HepG2 (cell line): ENCODE measurements around the gene ADAMTS13. TPM values are rescaled to one million over a fixed set of nuclear protein-coding genes. Genes with fewer than 3 reads are reported as not detected.

Source experiments
- ASH2L ChIP-seq: fragments of 300-600, 200-600 bp; sonication (generic); IDR thresholded peaks from 2 replicates; pipeline ENCODE4 v1.7.0; 2017; ENCODE audit warnings: low read depth, mild to moderate bottlenecking, moderate library complexity, mixed read lengths, low read length; ENCODE audit not compliant: insufficient read length
- JUN ChIP-seq: sonication (generic); formaldehyde crosslinking; IDR thresholded peaks from 2 replicates; pipeline ENCODE4 v1.4.0; 2020; ENCODE audit warnings: mild to moderate bottlenecking, missing genetic modification reagents
- KDM4B ChIP-seq: sonication (generic); formaldehyde crosslinking; IDR thresholded peaks from 2 replicates; pipeline ENCODE4 v1.4.0; 2020; ENCODE audit warnings: missing genetic modification reagents
- KLF11 ChIP-seq: IDR thresholded peaks from 2 replicates; pipeline ENCODE4 v1.6.1; 2016; ENCODE audit warnings: missing compliant biosample characterization
- MAZ ChIP-seq, 2 experiments: sonication (generic) in 1 of 2; formaldehyde crosslinking in 1 of 2; IDR thresholded peaks; 2 replicates each; pipeline versions ENCODE4 v1.5.0 to v1.6.1; 2012 to 2020; ENCODE audit warnings: low read depth in 2 of 2, mild to moderate bottlenecking in 2 of 2, borderline replicate concordance in 1 of 2, improper control_type of control experiment in 1 of 2, low read length in 1 of 2, missing genetic modification reagents in 1 of 2, moderate library complexity in 1 of 2
- MED1 ChIP-seq: sonication (generic); formaldehyde crosslinking; IDR thresholded peaks from 2 replicates; pipeline ENCODE4 v1.4.0; 2020; ENCODE audit warnings: missing genetic modification reagents
- NCOA1 ChIP-seq: sonication (generic); formaldehyde crosslinking; IDR thresholded peaks from 2 replicates; pipeline ENCODE4 v1.9.0; 2021; ENCODE audit warnings: missing genetic modification reagents
- NR2F1 ChIP-seq, 2 experiments: fragments of 450-650 bp in 1 of 2; formaldehyde crosslinking in 1 of 2; IDR thresholded peaks; 2 replicates each; pipeline versions ENCODE4 v1.5.0 to v1.6.1; 2016 to 2020; ENCODE audit warnings: mild to moderate bottlenecking in 1 of 2, missing compliant biosample characterization in 1 of 2, missing genetic modification reagents in 1 of 2, moderate library complexity in 1 of 2
- POLR2AphosphoS2 ChIP-seq: IDR thresholded peaks from 2 replicates; pipeline ENCODE4 v1.6.1; 2011; ENCODE audit warnings: low read depth, low read length, improper control_type of control experiment
- RAD51 ChIP-seq: fragments of 450-650 bp; IDR thresholded peaks from 2 replicates; pipeline ENCODE4 v1.6.1; 2016; ENCODE audit warnings: borderline replicate concordance
- RCOR2 ChIP-seq: IDR thresholded peaks from 2 replicates; pipeline ENCODE4 v1.6.1; 2016; ENCODE audit warnings: missing biosample characterization, missing genetic modification reagents
- RORA ChIP-seq: sonication (generic); formaldehyde crosslinking; IDR thresholded peaks from 2 replicates; pipeline ENCODE4 v1.5.0; 2020; ENCODE audit warnings: mild to moderate bottlenecking, missing genetic modification reagents, moderate library complexity
- SCMH1 ChIP-seq: sonication (generic); formaldehyde crosslinking; IDR thresholded peaks from 2 replicates; pipeline ENCODE4 v1.9.0; 2021; ENCODE audit warnings: missing genetic modification reagents, mild to moderate bottlenecking, borderline replicate concordance
- SPEN ChIP-seq: sonication (generic); formaldehyde crosslinking; IDR thresholded peaks from 2 replicates; pipeline ENCODE4 v1.5.1; 2020; ENCODE audit warnings: low read depth, mild to moderate bottlenecking, missing genetic modification reagents
- TGIF2 ChIP-seq: IDR thresholded peaks from 2 replicates; pipeline ENCODE4 v1.6.1; 2016; ENCODE audit warnings: control low read depth, missing compliant biosample characterization
- TMF1 ChIP-seq: sonication (generic); formaldehyde crosslinking; IDR thresholded peaks from 2 replicates; pipeline ENCODE4 v1.8.1; 2022; ENCODE audit warnings: low read depth, missing genetic modification reagents
- U2AF2 ChIP-seq: fragments of 200-400 bp; formaldehyde crosslinking; IDR thresholded peaks from 2 replicates; pipeline ENCODE4 v1.6.1; 2017; ENCODE audit warnings: low read depth, mild to moderate bottlenecking, low read length
- ZMYM3 ChIP-seq: sonication (generic); formaldehyde crosslinking; IDR thresholded peaks from 2 replicates; pipeline ENCODE4 v1.5.1; 2020; ENCODE audit warnings: mild to moderate bottlenecking, missing genetic modification reagents
- ZNF24 ChIP-seq: fragments of 450-650 bp; IDR thresholded peaks from 2 replicates; pipeline ENCODE4 v1.6.1; 2017; ENCODE audit warnings: antibody characterized with exemption, mild to moderate bottlenecking
- ZNF343 ChIP-seq: sonication (generic); formaldehyde crosslinking; IDR thresholded peaks from 2 replicates; pipeline ENCODE4 v1.4.0; 2020; ENCODE audit warnings: mild to moderate bottlenecking, missing genetic modification reagents
- ZNF598 ChIP-seq: sonication (generic); formaldehyde crosslinking; IDR thresholded peaks from 2 replicates; pipeline ENCODE4 v1.5.1; 2020; ENCODE audit warnings: mild to moderate bottlenecking, missing genetic modification reagents, borderline replicate concordance
- ZNF792 ChIP-seq: IDR thresholded peaks from 2 replicates; pipeline ENCODE4 v1.6.1; 2016
- ZNF839 ChIP-seq: sonication (generic); formaldehyde crosslinking; IDR thresholded peaks from 2 replicates; pipeline ENCODE4 v1.4.0; 2020; ENCODE audit warnings: missing genetic modification reagents, mild to moderate bottlenecking, borderline replicate concordance
- ZSCAN21 ChIP-seq: sonication (generic); formaldehyde crosslinking; IDR thresholded peaks from 2 replicates; pipeline ENCODE4 v1.8.0; 2022; ENCODE audit warnings: mild to moderate bottlenecking, missing genetic modification reagents, moderate library complexity, borderline replicate concordance
- polyA plus RNA-seq, 8 experiments: library from polyadenylated mRNA; depleted of rRNA in 3 of 8; stranded (reverse) in 7 of 8; unstranded in 1 of 8; fragments of >200 nt; fragmentation: Illumina TruSeq in 4 of 8; extraction: Trizol in 4 of 8; gene quantifications; 2 replicates each; pipeline versions ENCODE4 v1.2.1 to v1.2.3, GENCODE V29; 2011 to 2016; ENCODE audit warnings: low read depth in 4 of 8, missing spikeins in 1 of 8, mixed read lengths in 1 of 8; ENCODE audit not compliant: insufficient read depth in 1 of 8
- total RNA-seq, 5 experiments: library from RNA; depleted of rRNA; stranded (reverse); fragments of >200 nt; fragmentation: Illumina TruSeq; extraction: Trizol; gene quantifications; 2 replicates each; pipeline ENCODE4 v1.2.3, GENCODE V29; 2016; ENCODE audit warnings: low read depth in 1 of 5
- TF ChIP-seq, protein P1 (sequence below): sonication (generic); formaldehyde crosslinking; IDR thresholded peaks from 2 replicates; pipeline ENCODE4 v1.4.0; 2020; ENCODE audit warnings: missing genetic modification reagents
- TF ChIP-seq, protein P2 (sequence below): sonication (generic); formaldehyde crosslinking; IDR thresholded peaks from 2 replicates; pipeline ENCODE4 v1.8.0; 2022; ENCODE audit warnings: mild to moderate bottlenecking, missing genetic modification reagents, moderate library complexity
- TF ChIP-seq, protein P3 (sequence below): sonication (generic); formaldehyde crosslinking; IDR thresholded peaks from 2 replicates; pipeline ENCODE4 v1.8.0; 2022; ENCODE audit warnings: missing genetic modification reagents, low read depth, mild to moderate bottlenecking, borderline replicate concordance

ADAMTS13 gene
- total and polyA plus RNA-seq, 2 of the 13 experiments (the other 11 are each of a cell fraction or from before 2014, with no cell fraction given): 0.91 to 4.5 TPM

DNA sequence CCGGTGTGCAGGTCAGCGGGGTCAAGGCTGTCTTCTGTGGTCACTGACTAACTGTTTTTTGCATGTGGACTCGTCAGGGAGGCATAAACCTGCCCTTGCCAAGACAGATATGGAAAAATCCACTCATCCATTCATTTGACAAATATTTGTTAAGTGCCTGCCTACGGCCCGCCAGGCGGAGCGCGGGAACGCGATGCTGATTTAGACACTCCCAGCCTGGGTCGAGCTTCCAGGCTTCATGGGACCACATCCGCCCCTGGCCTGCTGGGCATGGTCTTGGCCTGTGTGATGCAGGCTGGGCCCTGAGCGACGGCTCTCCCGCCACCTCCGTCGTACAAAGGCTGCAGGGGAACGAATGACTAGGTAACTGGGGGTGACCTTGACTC lies 84.5 kb downstream of the ADAMTS13 start (continued):
- TF ChIP-seq, protein P1, sequence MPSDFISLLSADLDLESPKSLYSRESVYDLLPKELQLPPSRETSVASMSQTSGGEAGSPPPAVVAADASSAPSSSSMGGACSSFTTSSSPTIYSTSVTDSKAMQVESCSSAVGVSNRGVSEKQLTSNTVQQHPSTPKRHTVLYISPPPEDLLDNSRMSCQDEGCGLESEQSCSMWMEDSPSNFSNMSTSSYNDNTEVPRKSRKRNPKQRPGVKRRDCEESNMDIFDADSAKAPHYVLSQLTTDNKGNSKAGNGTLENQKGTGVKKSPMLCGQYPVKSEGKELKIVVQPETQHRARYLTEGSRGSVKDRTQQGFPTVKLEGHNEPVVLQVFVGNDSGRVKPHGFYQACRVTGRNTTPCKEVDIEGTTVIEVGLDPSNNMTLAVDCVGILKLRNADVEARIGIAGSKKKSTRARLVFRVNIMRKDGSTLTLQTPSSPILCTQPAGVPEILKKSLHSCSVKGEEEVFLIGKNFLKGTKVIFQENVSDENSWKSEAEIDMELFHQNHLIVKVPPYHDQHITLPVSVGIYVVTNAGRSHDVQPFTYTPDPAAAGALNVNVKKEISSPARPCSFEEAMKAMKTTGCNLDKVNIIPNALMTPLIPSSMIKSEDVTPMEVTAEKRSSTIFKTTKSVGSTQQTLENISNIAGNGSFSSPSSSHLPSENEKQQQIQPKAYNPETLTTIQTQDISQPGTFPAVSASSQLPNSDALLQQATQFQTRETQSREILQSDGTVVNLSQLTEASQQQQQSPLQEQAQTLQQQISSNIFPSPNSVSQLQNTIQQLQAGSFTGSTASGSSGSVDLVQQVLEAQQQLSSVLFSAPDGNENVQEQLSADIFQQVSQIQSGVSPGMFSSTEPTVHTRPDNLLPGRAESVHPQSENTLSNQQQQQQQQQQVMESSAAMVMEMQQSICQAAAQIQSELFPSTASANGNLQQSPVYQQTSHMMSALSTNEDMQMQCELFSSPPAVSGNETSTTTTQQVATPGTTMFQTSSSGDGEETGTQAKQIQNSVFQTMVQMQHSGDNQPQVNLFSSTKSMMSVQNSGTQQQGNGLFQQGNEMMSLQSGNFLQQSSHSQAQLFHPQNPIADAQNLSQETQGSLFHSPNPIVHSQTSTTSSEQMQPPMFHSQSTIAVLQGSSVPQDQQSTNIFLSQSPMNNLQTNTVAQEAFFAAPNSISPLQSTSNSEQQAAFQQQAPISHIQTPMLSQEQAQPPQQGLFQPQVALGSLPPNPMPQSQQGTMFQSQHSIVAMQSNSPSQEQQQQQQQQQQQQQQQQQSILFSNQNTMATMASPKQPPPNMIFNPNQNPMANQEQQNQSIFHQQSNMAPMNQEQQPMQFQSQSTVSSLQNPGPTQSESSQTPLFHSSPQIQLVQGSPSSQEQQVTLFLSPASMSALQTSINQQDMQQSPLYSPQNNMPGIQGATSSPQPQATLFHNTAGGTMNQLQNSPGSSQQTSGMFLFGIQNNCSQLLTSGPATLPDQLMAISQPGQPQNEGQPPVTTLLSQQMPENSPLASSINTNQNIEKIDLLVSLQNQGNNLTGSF: peak; percentile 87
- TF ChIP-seq RORA (CRISPR knock-in tag): no peak
- TF ChIP-seq U2AF2: no peak
- no peak for TF ChIP-seq ZNF598 (CRISPR knock-in tag)
- TF ChIP-seq NCOA1 (CRISPR knock-in tag): peak; percentile 68; the same call in 1 of the 2 replicates
- TF ChIP-seq NR2F1 (CRISPR knock-in tag; IDR thresholded peaks at IDR 0.05): peak; percentile 95 to 97
- 0 out of 2 replicates have a peak, but pooled peaks have one; percentile 46 for TF ChIP-seq ZMYM3 (CRISPR knock-in tag)
- peak; percentile 69; the same call in 1 of the 2 replicates for TF ChIP-seq SPEN (CRISPR knock-in tag)
- TF ChIP-seq ZSCAN21 (CRISPR knock-in tag): no peak; the same call in 1 of the 2 replicates
- no peak for TF ChIP-seq ZNF24
- TF ChIP-seq TMF1 (CRISPR knock-in tag): peak; percentile 70; the same call in 1 of the 2 replicates
- no peak for TF ChIP-seq ZNF343
- TF ChIP-seq ZNF792 (CRISPR knock-in tag): no peak; the same call in 1 of the 2 replicates
- peak; percentile 54 for TF ChIP-seq ASH2L
- peak; percentile 70; the same call in 1 of the 2 replicates for TF ChIP-seq TGIF2 (CRISPR knock-in tag)
- peak; percentile 69; the same call in 1 of the 2 replicates for TF ChIP-seq KLF11
- TF ChIP-seq, protein P2, sequence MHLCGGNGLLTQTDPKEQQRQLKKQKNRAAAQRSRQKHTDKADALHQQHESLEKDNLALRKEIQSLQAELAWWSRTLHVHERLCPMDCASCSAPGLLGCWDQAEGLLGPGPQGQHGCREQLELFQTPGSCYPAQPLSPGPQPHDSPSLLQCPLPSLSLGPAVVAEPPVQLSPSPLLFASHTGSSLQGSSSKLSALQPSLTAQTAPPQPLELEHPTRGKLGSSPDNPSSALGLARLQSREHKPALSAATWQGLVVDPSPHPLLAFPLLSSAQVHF (CRISPR knock-in tag): no peak
- TF ChIP-seq RCOR2 (CRISPR knock-in tag): no peak
- no peak for TF ChIP-seq MAZ (IDR thresholded peaks at IDR 0.05; ENCODE audit: borderline replicate concordance, low read depth, low read length)
- TF ChIP-seq MAZ (CRISPR knock-in tag; IDR thresholded peaks at IDR 0.05; ENCODE audit: low read depth): peak; percentile 90
- peak; percentile 90 for TF ChIP-seq MED1
- no peak for TF ChIP-seq KDM4B
- TF ChIP-seq POLR2AphosphoS2: no peak
- TF ChIP-seq RAD51: no peak
- TF ChIP-seq ZNF839 (CRISPR knock-in tag): peak; percentile 63; the same call in 1 of the 2 replicates
- TF ChIP-seq, protein P3, sequence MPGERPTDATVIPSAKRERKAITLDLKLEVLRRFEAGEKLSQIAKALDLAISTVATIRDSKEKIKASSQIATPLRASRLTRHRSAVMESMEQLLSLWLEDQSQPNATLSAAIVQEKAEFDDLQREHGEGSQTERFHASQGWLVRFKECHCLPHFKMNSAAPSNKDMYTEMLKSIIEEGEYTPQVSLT (CRISPR knock-in tag): no peak
- TF ChIP-seq SCMH1 (CRISPR knock-in tag): no peak
- no peak; the same call in 1 of the 2 replicates for TF ChIP-seq JUN (CRISPR knock-in tag)
